ENCODE data around the gene BABAM2. TPM values are rescaled to one million over a fixed set of nuclear protein-coding genes. Genes with fewer than 3 reads are reported as not detected.
"Not testable (repeated sequence)": the region's sequence is repeated elsewhere in the genome, so short reads cannot be mapped to it uniquely, and the experiment has no call there.

The BABAM2 gene
- polyA plus RNA-seq, 3 donors: 50.8 to 57.8 (median 56.1) TPM

DNA sequence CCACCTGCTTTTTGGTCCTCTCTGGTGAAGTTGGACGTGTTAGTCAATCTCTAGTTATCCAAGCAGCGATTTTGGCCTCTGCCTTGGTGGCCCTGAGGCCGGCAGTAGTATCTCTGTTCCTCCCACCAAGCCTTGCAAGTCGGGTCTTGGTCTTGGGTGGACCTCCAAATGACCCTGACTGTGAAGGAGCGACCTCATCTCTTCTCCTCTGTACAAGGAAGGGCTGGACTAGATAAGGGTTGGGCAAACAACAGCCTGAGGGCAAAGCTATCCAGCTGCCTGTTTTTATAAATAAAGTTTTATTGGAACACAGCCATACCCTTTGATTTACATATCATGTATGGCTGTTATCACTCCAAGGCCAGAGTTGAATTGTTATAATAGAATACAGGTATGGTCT is 427.5 kb downstream of the BABAM2 start:
- DNase-seq (ENCODE audit: extremely low read depth in 1 of 11, low read depth in 9 of 11, low spot score in 4 of 11): no peak

- DNase-seq (ENCODE audit: extremely low read depth in 1 of 11, low read depth in 9 of 11, low spot score in 4 of 11): no peak
These were observed 428.1 kb downstream of the BABAM2 start for GRCh38 chr2:28318462-28319117.

- no peak for DNase-seq (ENCODE audit: extremely low read depth in 1 of 11, low read depth in 9 of 11, low spot score in 4 of 11)
These were observed 428.8 kb downstream of the BABAM2 start for GRCh38 chr2:28319118-28320008.

DNA sequence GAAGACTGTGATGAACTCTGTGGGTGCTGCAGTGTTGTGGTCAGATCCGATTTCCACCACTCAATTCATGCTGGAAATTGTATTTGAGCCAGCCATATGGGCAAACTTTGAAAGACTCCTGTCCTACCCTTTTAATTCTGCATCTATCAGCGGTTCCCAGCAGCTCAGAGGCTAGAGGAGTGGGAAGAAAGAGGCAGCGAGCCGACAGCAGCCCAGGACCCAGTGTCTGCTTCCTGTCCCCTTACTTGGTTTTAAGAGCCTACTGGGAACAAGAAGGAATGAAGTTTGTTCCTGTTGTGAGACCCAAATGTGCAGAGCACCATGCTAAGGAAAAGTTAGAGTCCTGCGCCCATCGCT is 429.5 kb downstream of the BABAM2 start:
- no peak for DNase-seq (ENCODE audit: extremely low read depth in 1 of 11, low read depth in 9 of 11, low spot score in 4 of 11)

- no peak for DNase-seq (ENCODE audit: extremely low read depth in 1 of 11, low read depth in 9 of 11, low spot score in 4 of 11)
These were observed 429.8 kb downstream of the BABAM2 start for GRCh38 chr2:28320371-28320770.

- DNase-seq (ENCODE audit: extremely low read depth in 1 of 11, low read depth in 9 of 11, low spot score in 4 of 11): no peak
These were observed 430.9 kb downstream of the BABAM2 start for GRCh38 chr2:28321426-28321825.

GRCh38 chr2:28322051-28322450 is 431.5 kb downstream of the BABAM2 start:
- no peak for DNase-seq (ENCODE audit: extremely low read depth in 1 of 11, low read depth in 9 of 11, low spot score in 4 of 11)

- DNase-seq (ENCODE audit: extremely low read depth in 1 of 11, low read depth in 9 of 11, low spot score in 4 of 11): no peak
These were observed 431.9 kb downstream of the BABAM2 start for GRCh38 chr2:28322456-28322855.

- no peak for DNase-seq (ENCODE audit: extremely low read depth in 1 of 11, low read depth in 9 of 11, low spot score in 4 of 11)
These were observed 432.5 kb downstream of the BABAM2 start for GRCh38 chr2:28322981-28323396.

- no peak for DNase-seq (ENCODE audit: extremely low read depth in 1 of 11, low read depth in 9 of 11, low spot score in 4 of 11)
These were observed 434.6 kb downstream of the BABAM2 start for GRCh38 chr2:28325173-28325566.

DNA sequence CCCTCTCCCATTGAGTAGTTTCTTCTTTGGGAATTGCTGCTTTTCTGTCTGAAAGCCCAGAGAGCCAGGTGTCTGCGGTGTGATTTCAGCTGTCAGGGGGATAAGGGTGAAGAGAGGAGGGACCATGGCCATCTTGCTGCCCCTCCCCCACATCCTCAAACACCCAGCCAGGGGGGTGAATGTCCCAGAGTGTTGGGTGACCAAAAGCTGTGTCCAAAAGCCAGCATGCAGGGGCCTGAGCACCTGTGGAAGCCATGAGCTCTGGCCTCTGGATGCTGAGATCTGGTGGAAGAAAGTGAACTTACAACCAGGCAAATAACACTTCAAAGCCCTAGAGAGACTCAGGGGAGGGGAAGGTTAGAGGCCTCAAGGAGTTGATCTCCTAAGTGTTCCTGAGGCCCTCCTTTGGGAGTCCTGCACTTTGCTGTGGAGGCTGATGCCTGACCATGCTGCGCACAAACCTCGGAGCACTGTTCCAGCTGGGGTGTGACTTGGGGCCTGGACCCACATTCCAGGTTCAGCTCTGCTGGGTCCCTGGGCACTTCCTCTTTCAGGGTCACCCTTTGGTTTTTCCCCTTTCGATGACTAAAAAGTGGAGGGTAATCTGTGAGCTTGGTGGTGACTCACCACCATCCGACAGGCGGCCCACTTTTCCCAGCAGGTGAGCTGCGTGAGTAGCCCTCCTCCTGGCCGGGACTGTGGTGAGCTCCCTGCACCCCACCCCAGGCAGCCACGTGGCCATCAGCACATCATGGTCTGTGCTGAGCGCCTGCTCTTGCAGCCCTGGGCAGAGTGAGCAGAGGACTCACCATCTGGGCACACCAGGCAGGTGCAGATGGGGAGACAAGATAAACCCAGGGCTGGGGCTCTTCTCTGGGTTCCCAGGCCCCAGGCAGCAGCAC is 435.3 kb downstream of the BABAM2 start:
- DNase-seq (ENCODE audit: extremely low read depth in 1 of 11, low read depth in 9 of 11, low spot score in 4 of 11): no peak

GRCh38 chr2:28326469-28326805 is 435.9 kb downstream of the BABAM2 start:
- DNase-seq (ENCODE audit: extremely low read depth in 1 of 11, low read depth in 9 of 11, low spot score in 4 of 11): no peak

- DNase-seq (ENCODE audit: extremely low read depth in 1 of 11, low read depth in 9 of 11, low spot score in 4 of 11): no peak
These were observed 436.5 kb downstream of the BABAM2 start for GRCh38 chr2:28326881-28327505.

GRCh38 chr2:28327581-28327955 is 437.0 kb downstream of the BABAM2 start:
- DNase-seq (ENCODE audit: extremely low read depth in 1 of 11, low read depth in 9 of 11, low spot score in 4 of 11): no peak

- no peak for DNase-seq (ENCODE audit: extremely low read depth in 1 of 11, low read depth in 9 of 11, low spot score in 4 of 11)
These were observed 437.7 kb downstream of the BABAM2 start for GRCh38 chr2:28327956-28328922.

DNA sequence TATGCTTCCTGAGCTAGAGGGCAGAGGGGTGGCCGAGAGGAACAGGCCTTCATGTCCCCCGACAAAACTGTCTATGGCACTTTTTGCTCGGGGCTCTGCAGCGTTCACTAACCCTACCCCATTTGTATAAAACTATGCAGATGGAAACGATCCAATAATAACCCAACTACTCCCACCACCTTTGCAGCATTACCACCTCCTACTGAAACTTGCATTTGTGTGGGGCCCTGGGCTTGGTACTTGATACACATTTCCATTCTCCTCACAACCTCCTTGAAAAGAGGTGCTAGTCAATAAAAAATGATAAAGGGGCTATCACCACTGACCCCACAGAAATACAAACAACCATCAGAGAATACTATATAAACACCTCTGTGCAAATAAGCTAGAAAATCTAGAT is 438.7 kb downstream of the BABAM2 start:
- no peak for DNase-seq (ENCODE audit: extremely low read depth in 1 of 11, low read depth in 9 of 11, low spot score in 4 of 11)

- DNase-seq (ENCODE audit: extremely low read depth in 1 of 11, low read depth in 9 of 11, low spot score in 4 of 11): not testable (repeated sequence)
These were observed 440.2 kb downstream of the BABAM2 start for GRCh38 chr2:28330722-28331121.

DNA sequence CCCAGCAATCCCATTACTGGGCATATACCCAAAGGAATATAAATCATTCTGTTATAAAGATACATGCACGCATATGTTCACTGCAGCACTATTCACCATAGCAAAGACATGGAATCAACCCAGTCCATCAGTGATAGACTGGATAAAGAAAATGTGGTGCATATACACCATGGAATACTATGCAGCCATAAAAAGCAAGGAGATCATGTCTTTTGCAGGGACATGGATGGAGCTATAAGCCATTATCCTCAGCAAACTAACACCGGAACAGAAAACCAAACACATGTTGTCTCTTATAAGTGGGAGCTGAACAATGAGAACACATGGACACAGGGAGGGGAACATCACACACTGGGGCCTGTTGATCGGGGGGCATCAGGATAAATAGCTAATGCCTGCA is 441.3 kb downstream of the BABAM2 start:
- not testable (repeated sequence) for DNase-seq (ENCODE audit: extremely low read depth in 1 of 11, low read depth in 9 of 11, low spot score in 4 of 11)

All from renal cortex interstitium (tissue), 11 donors.